Spleen (tissue), 11 donors: ENCODE measurements around the gene C11orf91. TPM values are rescaled to one million over a fixed set of nuclear protein-coding genes. Genes with fewer than 3 reads are reported as not detected.
"Not testable (repeated sequence)": the region's sequence is repeated elsewhere in the genome, so short reads cannot be mapped to it uniquely, and the experiment has no call there.

Experiments used
- DNase-seq: peaks from one replicate; pipeline ENCODE4 v3.0.0-alpha.2; 2020
- H3K27ac ChIP-seq, 8 donors: fragments of 200-600 bp; sonication (generic) in 7 of 8; 1 replicate in 4 of 8; 2 replicates in 4 of 8; pipeline versions ENCODE4 v1.5.0 to v1.8.0; 2016 to 2021; ENCODE audit warnings: inconsistent platforms in 4 of 8, mild to moderate bottlenecking in 4 of 8, moderate library complexity in 1 of 8
- H3K27me3 ChIP-seq, 7 donors: fragments of 200-600 bp; sonication (generic) in 6 of 7; replicated peaks in 1 of 7; 1 replicate in 4 of 7; 2 replicates in 3 of 7; pipeline versions ENCODE4 v1.5.0 to v1.8.0; 2016 to 2021; ENCODE audit warnings: inconsistent platforms in 3 of 7, mild to moderate bottlenecking in 1 of 7
- H3K36me3 ChIP-seq, 6 donors: fragments of 200-600 bp; sonication (generic) in 5 of 6; 1 replicate in 4 of 6; 2 replicates in 2 of 6; pipeline versions ENCODE4 v1.5.0 to v1.8.0; 2016 to 2021; ENCODE audit warnings: inconsistent platforms in 2 of 6
- H3K4me1 ChIP-seq, 6 donors: fragments of 200-600 bp; sonication (generic) in 5 of 6; 1 replicate in 3 of 6; 2 replicates in 3 of 6; pipeline versions ENCODE4 v1.5.0 to v1.8.0; 2016 to 2021; ENCODE audit warnings: inconsistent platforms in 3 of 6
- H3K4me3 ChIP-seq, 8 donors: fragments of 200-600 bp; sonication (generic) in 7 of 8; 1 replicate in 4 of 8; 2 replicates in 4 of 8; pipeline versions ENCODE4 v1.5.0 to v1.8.0; 2016 to 2021; ENCODE audit warnings: inconsistent platforms in 4 of 8, mild to moderate bottlenecking in 4 of 8, moderate library complexity in 2 of 8
- H3K9me3 ChIP-seq, 8 donors: fragments of 200-600 bp; sonication (generic) in 7 of 8; 1 replicate in 4 of 8; 2 replicates in 4 of 8; pipeline versions ENCODE4 v1.5.0 to v1.8.0; 2016 to 2021; ENCODE audit warnings: inconsistent platforms in 4 of 8
- POLR2A ChIP-seq, 3 donors: fragments of 450-650 bp; IDR thresholded peaks; one replicate each; pipeline ENCODE4 v1.5.1; 2017; ENCODE audit warnings: antibody characterized with exemption in 3 of 3, mild to moderate bottlenecking in 1 of 3
- POLR2AphosphoS5 ChIP-seq, 3 donors: sonication (generic); formaldehyde crosslinking; IDR thresholded peaks; one replicate each; pipeline ENCODE4 v1.5.1; 2017; ENCODE audit warnings: antibody characterized with exemption in 3 of 3
- WGBS, 5 donors: extraction: QIAGEN DNeasy Blood & Tissue Kit in 3 of 5; methylation state at CpG; one replicate each; pipeline versions ENCODE4 v1.1.5 to v1.1.7; 2013 to 2018; 5-methylcytosine and 5-hydroxymethylcytosine counted together
- intact Hi-C: fragments of 100-400 bp; cut with DNase I; formaldehyde crosslinking; loops from one replicate; pipeline ENCODE4 v1.15.0; 2023; ENCODE audit warnings: low total_unique reads
- polyA plus RNA-seq, 3 donors: library from polyadenylated mRNA; stranded (reverse); fragments of 200-250 nt; gene quantifications; one replicate each; pipeline ENCODE4 v1.2.1, GENCODE V29; 2013
- total RNA-seq, 7 donors: library from RNA; depleted of rRNA in 3 of 7; stranded (reverse); fragments of >200 nt in 3 of 7; fragmentation: NEBNext Ultra II Directional in 4 of 7; extraction: Animal tissue kit (Norgen Biotek cat#: 25700) in 4 of 7; gene quantifications; one replicate each; pipeline versions ENCODE4 v1.1.0 to v1.2.1, GENCODE V29; 2016 to 2021
- TF ChIP-seq, protein P1 (sequence below), 11 experiments: fragments of 200-600 bp in 7 of 11; fragments of 450-650 bp in 4 of 11; sonication (generic) in 4 of 11; IDR thresholded peaks in 8 of 11; conservative IDR thresholded peaks in 3 of 11; 1 replicate in 7 of 11; 2 replicates in 4 of 11; pipeline versions ENCODE4 v1.4.0 to v1.8.0; 2016 to 2021; ENCODE audit warnings: antibody characterized with exemption in 11 of 11, inconsistent platforms in 4 of 11, mild to moderate bottlenecking in 1 of 11
- donor health status: healthy with polysubstance abuse.
- donor health status: DM: no; HTN: no; CAD: no; lungs with moderate emphysema.
- donor health status: DM: no; HTN: no; CAD: no.
- donor health status: Bipolar disorder and iron deficiency.
- donor health status: healthy.
- donor health status: DM: no; HTN: no; CAD: no.
- donor health status: DM: yes; HTN: yes; CAD: no.

Gene C11orf91
- total and polyA plus RNA-seq, 10 donors, result 0.85 TPM; not detected in 9

DNA sequence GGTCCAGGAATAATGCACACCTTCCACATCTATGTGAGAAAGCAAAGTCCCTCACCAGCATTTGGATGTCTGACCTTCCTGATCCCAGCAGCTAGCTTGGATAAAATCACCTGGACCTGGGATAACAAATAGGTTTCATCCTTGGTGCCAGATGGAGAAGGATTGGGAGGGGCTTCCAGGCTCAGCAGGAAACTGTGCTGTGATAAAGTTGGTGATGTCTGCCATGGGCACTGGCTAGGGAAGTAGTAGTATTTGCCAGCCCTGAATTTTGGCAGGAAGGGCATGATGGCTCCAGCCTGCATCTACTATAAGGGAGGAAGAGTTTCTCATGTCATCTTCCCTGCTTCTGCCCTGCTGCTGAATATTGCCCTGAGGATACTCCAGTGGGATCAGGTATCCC is 37.5 kb downstream of the C11orf91 start:
- Histone ChIP-seq H3K9me3 (no peaks in the 10 kb centered on the region), H3K4me1 (no peaks in the 10 kb centered on the region), H3K27ac (no peak overlapping the region), H3K36me3 (no peaks in the 10 kb centered on the region), H3K4me3 (no peak overlapping the region), H3K27me3 (peaks cover 0 to 13% (median 0%) of the 10 kb centered on the region in 7 donors)
- TF ChIP-seq POLR2A (IDR thresholded peaks at IDR 0.05) (no peak), POLR2AphosphoS5 (IDR thresholded peaks at IDR 0.05) (no peak)
- TF ChIP-seq, protein P1, sequence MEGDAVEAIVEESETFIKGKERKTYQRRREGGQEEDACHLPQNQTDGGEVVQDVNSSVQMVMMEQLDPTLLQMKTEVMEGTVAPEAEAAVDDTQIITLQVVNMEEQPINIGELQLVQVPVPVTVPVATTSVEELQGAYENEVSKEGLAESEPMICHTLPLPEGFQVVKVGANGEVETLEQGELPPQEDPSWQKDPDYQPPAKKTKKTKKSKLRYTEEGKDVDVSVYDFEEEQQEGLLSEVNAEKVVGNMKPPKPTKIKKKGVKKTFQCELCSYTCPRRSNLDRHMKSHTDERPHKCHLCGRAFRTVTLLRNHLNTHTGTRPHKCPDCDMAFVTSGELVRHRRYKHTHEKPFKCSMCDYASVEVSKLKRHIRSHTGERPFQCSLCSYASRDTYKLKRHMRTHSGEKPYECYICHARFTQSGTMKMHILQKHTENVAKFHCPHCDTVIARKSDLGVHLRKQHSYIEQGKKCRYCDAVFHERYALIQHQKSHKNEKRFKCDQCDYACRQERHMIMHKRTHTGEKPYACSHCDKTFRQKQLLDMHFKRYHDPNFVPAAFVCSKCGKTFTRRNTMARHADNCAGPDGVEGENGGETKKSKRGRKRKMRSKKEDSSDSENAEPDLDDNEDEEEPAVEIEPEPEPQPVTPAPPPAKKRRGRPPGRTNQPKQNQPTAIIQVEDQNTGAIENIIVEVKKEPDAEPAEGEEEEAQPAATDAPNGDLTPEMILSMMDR (IDR thresholded peaks at IDR 0.05 in 8 of 11, conservative IDR thresholded peaks at IDR 0.05 in 3 of 11), result no peak
- intact Hi-C loops, result no loop called here
- DNase-seq, result no peak

DNA sequence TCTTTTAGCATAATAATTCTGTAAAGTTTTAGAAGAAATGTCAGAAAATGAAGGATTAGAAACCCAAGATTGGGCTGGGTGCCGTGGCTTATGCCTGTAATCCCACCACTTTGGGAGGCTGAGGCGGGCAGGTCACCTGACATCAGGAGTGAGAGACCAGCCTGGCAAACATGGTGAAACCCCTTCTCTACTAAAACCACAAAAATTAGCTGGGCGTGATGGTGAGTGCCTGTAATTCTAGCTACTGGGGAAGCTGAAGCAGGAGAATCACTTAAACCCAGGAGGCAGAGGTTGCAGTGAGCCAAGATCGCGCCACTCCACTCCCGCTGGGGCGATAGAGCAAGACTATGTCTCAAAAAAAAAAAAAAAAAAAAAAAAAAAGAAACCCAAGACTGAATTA is 39.1 kb downstream of the C11orf91 start:
- H3K27ac ChIP-seq, intact Hi-C loops, H3K4me3 ChIP-seq, DNase-seq, H3K9me3 ChIP-seq, H3K4me1 ChIP-seq, H3K36me3 ChIP-seq: not testable (repeated sequence)
- 64 to 93% (median 85%) methylated on average over 7 of the region's 7 CpGs for WGBS, 5 donors
- peaks cover 0 to 13% (median 0%) of the 10 kb centered on the region in 7 donors for H3K27me3 ChIP-seq

DNA sequence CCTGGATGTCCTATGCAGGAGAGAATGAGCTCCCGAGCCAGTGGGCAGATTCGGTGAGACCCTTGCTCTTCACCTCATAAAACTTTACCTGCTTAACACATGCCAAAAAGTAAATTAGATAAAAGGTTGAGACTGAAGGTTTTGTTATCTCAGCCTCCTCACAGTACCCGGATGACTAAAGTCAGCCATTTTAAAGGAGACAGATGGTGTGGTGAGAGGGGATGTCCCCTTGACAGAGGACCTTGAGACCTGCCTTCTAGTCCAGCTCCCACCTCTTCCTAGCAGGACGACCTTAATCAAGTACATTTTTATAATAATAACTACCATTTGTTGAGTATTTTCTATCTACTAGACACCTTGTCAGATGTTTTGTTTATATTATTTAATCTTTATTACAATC is 39.7 kb downstream of the C11orf91 start:
- no peaks in the 10 kb centered on the region for H3K9me3 ChIP-seq
- H3K27me3 ChIP-seq, result peaks cover 0 to 11% (median 0%) of the 10 kb centered on the region in 7 donors
- 80 to 90% (median 84%) methylated on average over 4 of the region's 4 CpGs for WGBS, 5 donors
- H3K4me3 ChIP-seq, result no peak overlapping the region
- DNase-seq, result no peak
- H3K27ac ChIP-seq, result no peak overlapping the region
- H3K4me1 ChIP-seq, result no peaks in the 10 kb centered on the region
- intact Hi-C loops, result no loop called here
- TF ChIP-seq POLR2AphosphoS5 (IDR thresholded peaks at IDR 0.05) (no peak), POLR2A (IDR thresholded peaks at IDR 0.05) (no peak)
- TF ChIP-seq, protein P1 (IDR thresholded peaks at IDR 0.05 in 8 of 11, conservative IDR thresholded peaks at IDR 0.05 in 3 of 11), result no peak
- no peaks in the 10 kb centered on the region for H3K36me3 ChIP-seq

DNA sequence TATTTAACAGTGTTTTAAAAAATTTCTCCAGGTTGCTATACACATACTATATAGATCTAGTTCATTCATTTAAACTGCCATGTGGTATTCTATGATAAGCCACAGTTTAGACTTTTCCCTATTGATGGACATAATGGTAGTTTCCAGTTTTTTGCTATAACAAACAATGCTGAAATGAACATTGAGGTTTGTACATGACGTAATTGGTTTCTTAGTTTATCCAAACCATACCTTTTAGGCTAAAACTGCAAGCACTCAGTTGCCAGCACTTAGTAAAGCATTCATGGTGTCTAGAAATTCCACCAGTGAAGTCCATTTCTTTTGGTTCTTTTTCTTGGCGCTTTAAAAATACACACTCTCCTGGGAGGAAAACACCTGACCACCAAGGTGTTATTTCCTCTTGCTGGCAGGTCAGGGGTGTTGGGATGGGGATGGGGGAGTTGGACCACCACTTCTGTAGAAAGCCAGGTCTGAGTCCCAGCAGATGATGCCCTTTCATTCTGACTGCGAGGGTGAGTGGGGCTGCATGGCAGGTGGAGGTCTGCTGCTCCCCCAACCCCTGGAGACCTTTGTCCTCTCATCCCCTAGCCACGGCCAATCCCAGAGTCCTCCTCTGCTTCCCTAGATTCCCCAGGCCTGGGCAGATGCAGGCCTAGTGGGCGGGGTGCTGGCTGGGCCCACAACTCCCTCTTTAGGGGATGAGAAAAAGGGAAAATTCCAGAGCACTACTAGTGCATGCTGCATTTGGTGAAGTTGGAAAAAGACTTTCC is 41.1 kb downstream of the C11orf91 start:
- no peaks in the 10 kb centered on the region for H3K4me1 ChIP-seq
- DNase-seq, result no peak
- 74 to 96% (median 79%) methylated on average over 3 to 5 of the region's 5 CpGs for WGBS, 5 donors
- H3K27me3 ChIP-seq, result peaks cover 0 to 5% (median 0%) of the 10 kb centered on the region in 7 donors
- TF ChIP-seq, protein P1 (IDR thresholded peaks at IDR 0.05 in 8 of 11, conservative IDR thresholded peaks at IDR 0.05 in 3 of 11), result no peak
- TF ChIP-seq POLR2A (IDR thresholded peaks at IDR 0.05), result no peak
- no peak for TF ChIP-seq POLR2AphosphoS5 (IDR thresholded peaks at IDR 0.05)
- no peaks in the 10 kb centered on the region for H3K9me3 ChIP-seq
- H3K36me3 ChIP-seq, result no peaks in the 10 kb centered on the region
- H3K4me3 ChIP-seq, result no peak overlapping the region
- no peak overlapping the region for H3K27ac ChIP-seq
- intact Hi-C loops, result no loop called here
